GM19035 (cell line): ENCODE data around the gene PKN1.
"Not testable (repeated sequence)": the region's sequence is repeated elsewhere in the genome, so short reads cannot be mapped to it uniquely, and the experiment has no call there.

Experiments
- ATAC-seq: cut with Tn5 transposase; IDR thresholded peaks from one replicate; pipeline ENCODE4 v1.9.1; 2021; ENCODE audit not compliant: unreplicated experiment

The PKN1 gene

GRCh38 chr19:14460935-14461334, 27.8 kb downstream of the PKN1 start:
- no peak for ATAC-seq

GRCh38 chr19:14462401-14462800, 29.3 kb downstream of the PKN1 start:
- not testable (repeated sequence) for ATAC-seq

- ATAC-seq = no peak
Observed at GRCh38 chr19:14463747-14464146, 30.6 kb downstream of the PKN1 start.

- no peak for ATAC-seq
Observed at GRCh38 chr19:14467391-14467790, 34.3 kb downstream of the PKN1 start.

- no peak for ATAC-seq
Observed at GRCh38 chr19:14467816-14468215, 34.7 kb downstream of the PKN1 start.

GRCh38 chr19:14470031-14470876, 37.1 kb downstream of the PKN1 start:
- no peak for ATAC-seq

- no peak for ATAC-seq
Observed at GRCh38 chr19:14471436-14472187, 38.5 kb downstream of the PKN1 start.

- no peak for ATAC-seq
Observed at GRCh38 chr19:14472202-14472938, 39.3 kb downstream of the PKN1 start.

GRCh38 chr19:14473073-14473977, 40.2 kb downstream of the PKN1 start:
- no peak for ATAC-seq

GRCh38 chr19:14473978-14474578, 41.0 kb downstream of the PKN1 start:
- no peak for ATAC-seq

- ATAC-seq = no peak
Observed at GRCh38 chr19:14474827-14475226, 41.7 kb downstream of the PKN1 start.

GRCh38 chr19:14475251-14476073, 42.4 kb downstream of the PKN1 start, which contains the start of gene PTGER1:
TSS of gene PTGER1 (minus strand) at chr19:14475354. CDS start at chr19:14474320, 1,034 bp downstream.
- ATAC-seq = no peak

GRCh38 chr19:14476327-14476672, 43.2 kb downstream of the PKN1 start:
- no peak for ATAC-seq

GRCh38 chr19:14476673-14477401, 43.7 kb downstream of the PKN1 start:
- no peak for ATAC-seq

- ATAC-seq = no peak
Observed at GRCh38 chr19:14477418-14478112, 44.5 kb downstream of the PKN1 start.

- ATAC-seq = no peak
Observed at GRCh38 chr19:14478113-14478545, 45.0 kb downstream of the PKN1 start.

- ATAC-seq = no peak
Observed at GRCh38 chr19:14479309-14479974, 46.3 kb downstream of the PKN1 start.
